IMR-90 (cell line): ENCODE measurements around the gene SARM1. TPM values are rescaled to one million over a fixed set of nuclear protein-coding genes. Genes with fewer than 3 reads are reported as not detected.

Experiments used
- ATAC-seq: fragments of 200-7000 bp; cut with Tn5 transposase; 2 replicates; pipeline ENCODE4 v1.9.1; 2020; ENCODE audit warnings: low read depth, mild to moderate bottlenecking, moderate library complexity
- BruUV-seq: library from RNA; stranded (reverse); fragments of 400-500 nt; replicated peaks from 2 replicates; lab custom pipeline; 2021; lab: Mats Ljungman, UMichigan
- CTCF ChIA-PET: fragments of 300-600 bp; formaldehyde crosslinking; extraction: SDS; loops from one replicate; lab custom pipeline; 2021; ENCODE audit warnings: antibody characterized with exemption; lab: Yijun Ruan, JAX
- POLR2A ChIA-PET: fragments of 300-600 bp; sonication (Branson Sonifier 250); formaldehyde crosslinking; loops from one replicate; lab custom pipeline; 2022; ENCODE audit warnings: antibody characterized with exemption; ENCODE audit not compliant: unreplicated experiment; lab: Charles Lee
- DNase-seq: peaks from one replicate; pipeline ENCODE4 v3.0.0; 2013
- H2AFZ ChIP-seq: replicated peaks from 2 replicates; pipeline ENCODE3; 2013; ENCODE audit warnings: low read length, mild to moderate bottlenecking; ENCODE audit not compliant: poor library complexity
- H2AK5ac ChIP-seq: 2 replicates; pipeline ENCODE4 v1.6.1; 2013; ENCODE audit warnings: low read depth, low read length, inconsistent platforms
- H2AK9ac ChIP-seq: replicated peaks from 2 replicates; pipeline ENCODE3; 2013; ENCODE audit warnings: mild to moderate bottlenecking, low read depth, low read length, moderate library complexity; ENCODE audit not compliant: poor library complexity
- H2BK120ac ChIP-seq: 2 replicates; pipeline ENCODE4 v1.6.1; 2013; ENCODE audit warnings: low read depth, low read length, inconsistent platforms
- H2BK15ac ChIP-seq: 3 replicates; pipeline ENCODE4 v1.6.1; 2013; ENCODE audit warnings: low read depth, low read length, inconsistent platforms
- H2BK20ac ChIP-seq: 2 replicates; pipeline ENCODE4 v1.6.1; 2013; ENCODE audit warnings: low read depth, mild to moderate bottlenecking, inconsistent platforms, low read length, moderate library complexity
- H2BK5ac ChIP-seq: 2 replicates; pipeline ENCODE4 v1.6.1; 2013; ENCODE audit warnings: mild to moderate bottlenecking, low read depth, low read length, inconsistent platforms; ENCODE audit not compliant: poor library complexity, severe bottlenecking
- H3K14ac ChIP-seq: replicated peaks from 2 replicates; pipeline ENCODE4 v1.6.1; 2013; ENCODE audit warnings: low read depth, low read length, inconsistent platforms
- H3K18ac ChIP-seq: 2 replicates; pipeline ENCODE4 v1.6.1; 2013; ENCODE audit warnings: low read depth, low read length, control low read depth
- H3K23ac ChIP-seq: 2 replicates; pipeline ENCODE4 v1.6.1; 2013; ENCODE audit warnings: low read depth, low read length, inconsistent platforms
- H3K27ac ChIP-seq: 2 replicates; pipeline ENCODE4 v1.5.1; 2013; ENCODE audit warnings: mild to moderate bottlenecking, control low read depth, low read length; ENCODE audit not compliant: insufficient read depth
- H3K27me3 ChIP-seq: 2 replicates; pipeline ENCODE4 v1.6.1; 2013; ENCODE audit warnings: low read length; ENCODE audit not compliant: control insufficient read depth, insufficient read depth
- H3K36me3 ChIP-seq: 2 replicates; pipeline ENCODE4 v1.6.1; 2013; ENCODE audit warnings: low read length, mixed read lengths; ENCODE audit not compliant: control insufficient read depth, insufficient read depth
- H3K4ac ChIP-seq: 2 replicates; pipeline ENCODE4 v1.6.1; 2013; ENCODE audit warnings: low read depth, low read length, inconsistent platforms
- H3K4me1 ChIP-seq: 2 replicates; pipeline ENCODE4 v1.6.1; 2013; ENCODE audit warnings: low read length, mixed read lengths; ENCODE audit not compliant: control insufficient read depth, insufficient read depth
- H3K4me2 ChIP-seq: 2 replicates; pipeline ENCODE4 v1.6.1; 2013; ENCODE audit warnings: low read depth, mild to moderate bottlenecking, control low read depth, low read length, moderate library complexity
- H3K4me3 ChIP-seq: 2 replicates; pipeline ENCODE4 v1.5.1; 2013; ENCODE audit warnings: low read depth, mild to moderate bottlenecking, control low read depth, low read length, moderate library complexity; ENCODE audit not compliant: insufficient read depth
- H3K56ac ChIP-seq: 2 replicates; pipeline ENCODE4 v1.6.1; 2013; ENCODE audit warnings: low read length, inconsistent platforms; ENCODE audit not compliant: insufficient read depth; ENCODE audit errors: extremely low read depth
- H3K79me1 ChIP-seq, 2 experiments: 2 replicates each; pipeline ENCODE4 v1.6.1; 2013; ENCODE audit warnings: low read length in 2 of 2, inconsistent platforms in 1 of 2, low read depth in 1 of 2
- H3K9ac ChIP-seq: 2 replicates; pipeline ENCODE4 v1.6.1; 2013; ENCODE audit warnings: low read depth, low read length, control low read depth
- H3K9me1 ChIP-seq: 2 replicates; pipeline ENCODE4 v1.6.1; 2013; ENCODE audit warnings: low read length, inconsistent platforms; ENCODE audit not compliant: insufficient read depth
- H3K9me3 ChIP-seq: 2 replicates; pipeline ENCODE4 v1.6.1; 2013; ENCODE audit warnings: low read length; ENCODE audit not compliant: control insufficient read depth, insufficient read depth
- H4K20me1 ChIP-seq: 2 replicates; pipeline ENCODE4 v1.6.1; 2013; ENCODE audit warnings: low read length, inconsistent platforms; ENCODE audit not compliant: insufficient read depth
- H4K5ac ChIP-seq: 2 replicates; pipeline ENCODE4 v1.6.1; 2013; ENCODE audit warnings: mild to moderate bottlenecking, low read depth, low read length, control low read depth
- H4K8ac ChIP-seq, 2 experiments: 2 replicates each; pipeline ENCODE4 v1.6.1; 2013; ENCODE audit warnings: low read depth in 2 of 2, low read length in 2 of 2, control low read depth in 1 of 2, inconsistent platforms in 1 of 2
- H4K91ac ChIP-seq: 2 replicates; pipeline ENCODE4 v1.6.1; 2013; ENCODE audit warnings: low read depth, low read length, inconsistent platforms; ENCODE audit not compliant: insufficient read depth
- CEBPB ChIP-seq: IDR thresholded peaks from 2 replicates; pipeline ENCODE4 v1.6.1; 2012; ENCODE audit warnings: low read depth, low read length, improper control_type of control experiment
- CHD1 ChIP-seq: IDR thresholded peaks from 2 replicates; pipeline ENCODE4 v1.6.1; 2012; ENCODE audit warnings: low read depth, low read length, improper control_type of control experiment
- MAZ ChIP-seq: IDR thresholded peaks from 2 replicates; pipeline ENCODE4 v1.6.1; 2012; ENCODE audit warnings: low read depth, mild to moderate bottlenecking, low read length, improper control_type of control experiment, moderate library complexity, borderline replicate concordance
- MXI1 ChIP-seq: IDR thresholded peaks from 2 replicates; pipeline ENCODE4 v1.6.1; 2012; ENCODE audit warnings: low read depth, mild to moderate bottlenecking, low read length, moderate library complexity, borderline replicate concordance
- NFE2L2 ChIP-seq: fragments of 150-350 bp; IDR thresholded peaks from 2 replicates; pipeline ENCODE4 v1.6.1; 2016; ENCODE audit warnings: low read depth, mild to moderate bottlenecking, low read length
- WGBS, 2 experiments: methylation state at CpG; one replicate each; pipeline versions ENCODE4 v1.1.5 to v1.1.7; 2013; ENCODE audit warnings: missing lambda C conversion rate in 2 of 2; ENCODE audit not compliant: insufficient read length in 1 of 2; ENCODE audit errors: extremely low coverage in 2 of 2; 5-methylcytosine and 5-hydroxymethylcytosine counted together
- dilution Hi-C: fragments of 300-500 bp; cut with HindIII; formaldehyde crosslinking; loops from one replicate; pipeline ENCODE4 v1.14.3; 2018; ENCODE audit warnings: low sequenced_read_pairs; ENCODE audit not compliant: unreplicated experiment
- in situ Hi-C: fragments of 300-500 bp; cut with MboI; formaldehyde crosslinking; loops from 3 replicates; pipeline ENCODE4 v1.14.3; 2019; ENCODE audit warnings: low sequenced_read_pairs, inconsistent platforms, mixed read lengths
- intact Hi-C: fragments of 100-400 bp; cut with micrococcal nuclease; formaldehyde crosslinking; loops from 2 replicates; pipeline ENCODE4 v1.10.0; 2022
- polyA plus RNA-seq, 3 experiments: library from polyadenylated mRNA; depleted of rRNA; stranded (reverse); fragments of >200 nt; gene quantifications; 2 replicates each; pipeline ENCODE4 v1.2.3, GENCODE V29; 2012; ENCODE audit warnings: low replicate concordance in 1 of 3
- total RNA-seq: library from RNA; depleted of rRNA; stranded (reverse); fragments of >200 nt; gene quantifications from 2 replicates; pipeline ENCODE4 v1.2.3, GENCODE V29; 2012
- TF ChIP-seq, protein P1 (sequence below): conservative IDR thresholded peaks from 2 replicates; pipeline ENCODE4 v1.5.1; 2012; ENCODE audit warnings: mild to moderate bottlenecking, low read depth, low read length, improper control_type of control experiment

SARM1 gene
- total and polyA plus RNA-seq, 2 of the 4 experiments (the other 2 are of a cell fraction), result 3.4 to 11.4 TPM

DNA sequence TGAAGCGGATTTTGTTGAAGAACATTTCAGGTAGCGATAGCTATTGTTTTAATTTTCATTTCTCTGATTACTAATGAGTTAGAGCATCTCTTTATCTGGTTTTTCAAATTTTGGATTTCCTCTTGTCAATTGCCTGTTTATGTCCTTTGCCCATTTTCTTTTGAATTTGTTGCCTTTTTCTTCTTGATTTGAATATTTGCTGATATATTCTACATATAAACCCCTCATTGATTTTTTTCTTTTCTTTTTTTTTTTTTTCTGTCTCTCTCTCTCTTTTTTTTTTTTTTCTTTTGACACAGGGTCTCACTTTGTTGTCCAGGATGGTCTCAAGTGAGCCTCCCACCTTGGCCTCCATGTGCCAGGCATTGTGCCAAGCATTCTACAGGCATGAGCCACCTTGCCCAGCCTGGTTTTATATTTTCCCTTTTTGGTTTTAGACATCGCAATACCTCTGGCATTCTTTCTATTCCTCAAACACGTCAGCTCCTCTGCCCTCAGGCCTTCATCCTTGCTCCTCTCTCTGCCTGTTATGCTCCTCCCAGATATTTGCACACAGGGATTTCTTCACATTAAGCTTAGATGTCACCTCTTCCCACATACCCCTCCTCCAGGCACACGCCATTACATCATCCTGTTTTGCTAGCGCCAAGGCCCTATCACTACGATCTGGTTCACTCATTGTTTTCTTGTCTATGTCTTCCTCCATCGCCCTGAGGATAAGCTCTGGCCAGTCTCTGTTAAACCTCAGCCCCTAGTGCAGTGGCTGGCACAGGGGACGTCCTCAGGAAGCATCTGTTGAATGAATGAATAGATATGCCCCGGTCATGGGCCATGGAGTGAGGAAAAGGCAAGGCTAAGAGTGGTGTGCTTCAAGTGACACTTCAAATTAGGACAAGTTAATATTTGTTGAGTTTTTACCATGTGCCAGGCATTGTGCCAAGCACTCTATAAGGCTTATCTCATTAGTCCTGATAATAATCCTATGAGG is 8.6 kb downstream of the SARM1 start:
- Histone ChIP-seq H4K91ac (no peak overlapping the region), H2AFZ (no peak overlapping the region), H4K20me1 (peaks cover 26% of the 10 kb centered on the region), H2BK15ac (no peak overlapping the region), H3K79me1 (peaks cover 4 to 28% of the 10 kb centered on the region in 2 experiments; a peak in 2 of 4 replicates), H2AK5ac (no peak overlapping the region), H4K5ac (no peak overlapping the region), H2BK120ac (no peak overlapping the region), H3K27me3 (no peaks in the 10 kb centered on the region), H3K56ac (no peak overlapping the region), H2AK9ac (no peak overlapping the region), H3K4me2 (no peak overlapping the region), H3K36me3 (peaks cover 22% of the 10 kb centered on the region), H3K4ac (no peak overlapping the region), H2BK20ac (no peak overlapping the region), H2BK5ac (no peak overlapping the region), H3K9ac (no peak overlapping the region), H3K4me3 (no peak overlapping the region), H3K4me1 (peaks cover 1% of the 10 kb centered on the region; the same call in 1 of the 2 replicates), H3K27ac (no peak overlapping the region), H3K18ac (no peak overlapping the region), H3K9me3 (no peaks in the 10 kb centered on the region), H4K8ac (no peak overlapping the region), H3K23ac (no peak overlapping the region), H3K9me1 (peaks cover 4% of the 10 kb centered on the region; the same call in 1 of the 2 replicates), H3K14ac (no peak overlapping the region)
- intact Hi-C loops (no loop called here), dilution Hi-C loops (no loop called here), in situ Hi-C loops (no loop called here)
- POLR2A ChIA-PET, result no interaction called here
- CTCF ChIA-PET, result no interaction called here
- TF ChIP-seq MAZ (no peak), CHD1 (no peak), NFE2L2 (no peak), CEBPB (peak; percentile 60), MXI1 (no peak)
- TF ChIP-seq, protein P1, sequence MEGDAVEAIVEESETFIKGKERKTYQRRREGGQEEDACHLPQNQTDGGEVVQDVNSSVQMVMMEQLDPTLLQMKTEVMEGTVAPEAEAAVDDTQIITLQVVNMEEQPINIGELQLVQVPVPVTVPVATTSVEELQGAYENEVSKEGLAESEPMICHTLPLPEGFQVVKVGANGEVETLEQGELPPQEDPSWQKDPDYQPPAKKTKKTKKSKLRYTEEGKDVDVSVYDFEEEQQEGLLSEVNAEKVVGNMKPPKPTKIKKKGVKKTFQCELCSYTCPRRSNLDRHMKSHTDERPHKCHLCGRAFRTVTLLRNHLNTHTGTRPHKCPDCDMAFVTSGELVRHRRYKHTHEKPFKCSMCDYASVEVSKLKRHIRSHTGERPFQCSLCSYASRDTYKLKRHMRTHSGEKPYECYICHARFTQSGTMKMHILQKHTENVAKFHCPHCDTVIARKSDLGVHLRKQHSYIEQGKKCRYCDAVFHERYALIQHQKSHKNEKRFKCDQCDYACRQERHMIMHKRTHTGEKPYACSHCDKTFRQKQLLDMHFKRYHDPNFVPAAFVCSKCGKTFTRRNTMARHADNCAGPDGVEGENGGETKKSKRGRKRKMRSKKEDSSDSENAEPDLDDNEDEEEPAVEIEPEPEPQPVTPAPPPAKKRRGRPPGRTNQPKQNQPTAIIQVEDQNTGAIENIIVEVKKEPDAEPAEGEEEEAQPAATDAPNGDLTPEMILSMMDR, result no peak
- WGBS, 2 experiments, result 96% methylated on average over 8 of the region's 10 CpGs; no CpG with 5 or more reads in 1 of the 2 experiments
- BruUV-seq, result no TSS peak
- ATAC-seq (peak; percentile 59), DNase-seq (peak; percentile 57)
